HG03280 (cell line): ENCODE measurements around the gene CTNNA3.

Experiments used
- ATAC-seq: cut with Tn5 transposase; IDR thresholded peaks from one replicate; pipeline ENCODE4 v1.9.1; 2021; ENCODE audit warnings: mild to moderate bottlenecking, moderate library complexity; ENCODE audit not compliant: unreplicated experiment

The CTNNA3 gene

DNA sequence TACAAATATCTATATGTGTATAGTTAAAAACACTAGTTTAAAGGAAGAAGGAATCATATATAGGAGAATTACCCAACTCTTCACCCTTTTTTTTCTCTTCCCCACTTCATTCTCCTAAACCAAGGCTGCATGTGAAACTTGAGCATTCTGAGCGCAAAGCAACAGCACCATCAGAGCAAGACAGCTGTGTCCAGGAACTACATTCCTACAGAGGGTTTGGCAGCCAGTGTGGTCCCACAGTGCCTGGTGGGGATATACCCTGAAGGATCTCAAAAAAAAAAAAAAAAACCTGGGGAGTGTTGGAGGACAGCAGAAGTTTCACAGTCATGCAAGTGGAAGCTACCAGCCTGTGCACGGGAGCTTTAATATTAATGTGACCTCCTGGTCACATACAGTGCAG lies 310.4 kb downstream of the CTNNA3 start:
- no peak for ATAC-seq

DNA sequence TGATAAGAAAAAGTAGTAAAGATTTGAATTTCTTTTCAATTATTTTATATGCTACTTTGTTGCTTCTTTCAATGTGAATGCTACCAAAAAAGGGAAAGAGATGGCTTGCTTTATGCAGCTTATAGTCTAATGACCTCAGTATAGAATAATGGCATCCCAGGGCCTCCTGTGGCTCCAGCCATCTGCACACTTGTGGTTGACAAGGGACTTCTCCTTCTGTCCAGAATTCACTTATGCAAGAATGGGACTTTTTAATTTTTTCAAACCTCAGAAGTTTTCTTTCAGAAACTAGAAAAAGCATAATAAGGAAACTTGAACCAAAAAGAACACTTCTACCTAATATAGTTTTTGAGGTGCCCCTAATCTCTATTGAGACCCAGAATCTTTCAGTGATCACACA lies 310.9 kb downstream of the CTNNA3 start:
- ATAC-seq: no peak

DNA sequence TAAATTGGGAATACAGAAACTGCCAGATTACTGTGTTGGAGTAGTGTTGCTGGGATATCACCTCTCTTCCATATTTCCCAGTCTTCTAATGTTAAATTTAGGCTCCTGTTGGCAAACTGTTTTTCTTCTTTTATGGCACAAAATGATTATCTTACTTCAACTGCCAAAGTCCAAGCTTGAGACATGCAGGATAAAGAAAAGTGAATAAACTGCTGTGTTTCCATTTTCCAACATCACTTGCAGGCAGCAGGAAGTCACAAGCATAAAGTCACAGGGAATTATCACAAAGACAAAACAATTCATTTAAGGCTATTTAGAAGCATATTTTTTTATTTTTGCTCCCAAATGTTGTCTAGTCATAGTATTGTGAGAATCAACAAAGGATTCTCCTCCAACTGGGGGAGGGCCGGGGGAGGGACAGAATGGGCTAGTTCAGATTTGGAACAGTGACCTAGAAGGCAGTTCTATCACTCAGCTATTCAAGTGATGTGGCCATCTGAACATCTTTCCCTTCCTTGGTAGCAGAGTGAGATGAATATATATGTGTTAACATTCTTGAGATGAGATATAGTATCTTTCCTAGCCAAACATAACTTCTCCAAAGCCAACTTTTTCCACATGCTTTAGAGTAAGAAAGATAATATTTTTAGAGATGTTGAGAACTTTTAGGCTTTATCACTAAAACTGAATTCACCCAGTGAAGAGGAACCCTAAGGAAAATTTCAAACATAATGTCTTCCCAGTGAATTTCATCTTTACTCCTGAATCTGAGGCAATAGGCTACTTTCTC lies 364.7 kb downstream of the CTNNA3 start:
- no peak for ATAC-seq

DNA sequence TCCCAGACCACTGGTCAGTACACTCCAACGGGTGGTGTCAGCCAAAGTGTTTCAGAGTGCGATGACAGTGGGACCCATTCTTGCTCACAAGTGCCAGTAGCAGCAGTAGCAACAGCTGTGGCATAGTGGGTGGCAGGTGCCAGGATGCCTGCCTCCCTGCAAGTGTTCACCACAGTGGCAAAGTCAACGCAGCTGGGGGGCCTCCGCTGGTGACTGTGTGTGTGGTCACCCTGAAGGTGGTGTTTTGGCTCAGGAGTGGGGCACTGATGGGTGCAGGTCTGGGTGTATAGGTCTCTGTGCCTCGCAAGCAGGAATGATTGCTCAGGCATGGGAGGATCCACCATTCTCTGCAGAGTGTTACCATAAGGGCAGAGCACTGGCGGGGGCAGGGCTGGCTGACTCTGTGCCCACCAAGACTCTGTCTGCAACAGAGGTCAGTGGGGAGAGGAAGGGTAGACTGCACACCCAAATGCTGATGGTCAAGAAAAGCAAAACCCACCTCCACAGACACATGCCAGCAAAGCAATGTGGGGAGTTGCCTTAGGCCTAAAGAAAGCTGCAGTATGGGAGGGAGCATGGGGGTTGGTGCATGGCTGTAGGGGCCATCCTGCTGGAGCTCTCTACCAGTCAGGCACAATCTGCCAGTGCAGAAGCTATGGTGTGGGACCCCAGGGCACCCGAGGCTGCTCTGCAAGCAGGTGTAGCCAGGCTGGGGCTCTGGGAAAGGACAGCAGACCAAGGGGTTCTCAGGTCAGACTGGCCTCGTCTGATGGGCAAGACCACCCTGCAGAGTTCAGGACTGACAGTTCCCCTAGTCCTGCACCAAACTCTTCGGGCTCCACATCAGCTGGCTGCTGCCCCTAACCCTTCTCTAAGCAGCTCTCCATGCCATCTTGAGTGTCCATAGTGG lies 368.1 kb downstream of the CTNNA3 start:
- no peak for ATAC-seq

DNA sequence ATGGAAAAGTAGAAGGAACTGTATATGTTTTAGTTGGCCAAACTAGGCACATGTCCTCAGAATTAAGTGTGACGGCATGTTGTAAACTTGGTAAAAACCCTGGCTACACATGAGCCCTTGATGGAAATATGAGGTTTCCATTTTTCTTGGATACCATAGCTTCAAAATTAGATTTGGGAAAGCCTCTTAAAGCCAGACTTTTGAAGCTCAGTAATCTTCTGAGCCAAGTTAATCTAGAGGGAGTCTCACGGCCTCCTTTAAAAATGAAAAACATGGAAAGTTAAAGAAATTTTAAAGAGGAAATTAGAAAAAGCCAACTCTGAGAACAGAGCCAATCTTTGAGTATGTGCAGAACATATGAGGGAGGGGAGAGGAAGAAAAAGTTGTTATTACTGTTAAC lies 376.0 kb downstream of the CTNNA3 start:
- ATAC-seq: no peak

DNA sequence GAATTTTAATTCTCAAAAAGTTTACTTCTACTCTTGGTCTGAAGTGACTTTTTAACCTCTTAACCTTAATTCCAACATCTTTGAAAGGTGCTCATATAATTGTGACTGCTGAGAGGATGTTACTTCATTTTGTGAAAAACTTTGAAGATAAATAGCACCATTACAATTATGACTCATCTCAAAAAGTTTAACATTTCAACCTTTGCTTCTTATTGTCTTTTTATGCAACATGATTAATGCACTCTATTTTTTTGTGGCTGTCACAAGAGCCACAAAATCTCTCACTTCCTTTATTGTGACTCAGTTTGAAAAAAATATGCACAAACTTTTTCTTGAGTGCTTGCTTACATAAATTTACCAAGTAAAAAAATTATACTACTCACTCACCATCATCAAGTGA lies 387.1 kb downstream of the CTNNA3 start:
- no peak for ATAC-seq

DNA sequence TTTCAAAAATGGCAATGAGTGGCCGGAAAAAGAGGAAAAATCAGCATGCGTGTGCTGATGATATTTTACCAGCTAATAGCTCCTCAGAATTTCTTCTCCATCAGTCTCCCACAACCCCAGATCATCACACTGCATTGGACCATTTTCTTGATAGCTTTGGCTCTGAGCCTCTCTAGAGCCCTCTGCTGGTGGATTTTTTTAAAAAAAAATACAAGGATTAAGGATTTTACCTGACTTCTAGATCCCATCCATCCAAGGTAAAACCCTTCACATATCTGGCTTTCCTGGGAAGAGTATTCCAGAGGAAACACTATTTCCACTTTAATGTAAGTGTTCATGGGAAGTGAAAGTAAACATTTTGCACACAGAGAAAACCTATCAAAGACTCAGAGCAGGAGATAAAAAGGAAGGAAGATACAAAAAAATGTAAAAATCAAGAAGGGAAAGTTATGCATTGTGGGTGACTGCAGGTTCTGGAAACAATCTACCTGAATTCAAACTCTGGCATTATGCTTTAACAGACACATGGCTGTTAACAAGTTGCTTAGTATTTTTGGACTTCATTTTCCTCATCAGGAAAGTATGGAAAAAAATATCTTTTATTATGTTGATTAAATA lies 389.3 kb downstream of the CTNNA3 start:
- ATAC-seq: no peak

DNA sequence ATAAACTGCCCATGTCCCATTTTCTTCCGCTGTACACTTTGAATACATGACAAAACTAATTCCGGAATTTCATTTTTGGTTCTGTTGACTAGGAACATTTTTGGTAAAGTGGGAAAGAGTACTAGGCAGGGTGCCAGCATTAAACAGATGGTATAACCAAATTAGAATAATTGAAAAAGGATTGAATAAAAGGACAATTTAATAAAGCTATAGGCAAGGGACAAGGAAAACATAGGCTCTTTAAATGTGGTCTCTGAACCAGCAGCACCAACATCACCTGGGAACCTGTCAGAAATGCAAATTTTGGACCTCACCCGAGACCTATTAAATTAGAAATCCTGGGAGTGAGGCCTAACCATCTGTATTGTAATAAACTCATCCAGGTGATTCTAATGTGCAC lies 393.3 kb downstream of the CTNNA3 start:
- ATAC-seq: no peak

DNA sequence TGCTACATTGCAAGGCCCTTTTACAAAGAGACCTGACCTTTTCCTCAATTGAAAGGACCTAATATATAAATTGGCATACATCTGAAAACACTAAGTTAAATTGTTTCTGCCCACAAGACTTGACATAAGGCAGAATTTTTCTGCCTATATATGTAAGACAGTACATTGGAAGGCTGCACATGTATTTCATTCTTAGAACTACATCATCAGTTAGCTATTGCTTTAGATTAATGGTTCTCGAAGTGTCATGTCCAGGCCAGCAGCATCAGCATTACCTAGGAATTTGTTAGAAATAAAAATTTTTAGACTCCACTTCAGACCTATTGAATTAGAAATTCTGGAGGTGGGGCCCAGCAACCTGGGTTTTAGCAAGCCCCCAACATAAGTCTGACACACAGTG lies 396.2 kb downstream of the CTNNA3 start:
- no peak for ATAC-seq

DNA sequence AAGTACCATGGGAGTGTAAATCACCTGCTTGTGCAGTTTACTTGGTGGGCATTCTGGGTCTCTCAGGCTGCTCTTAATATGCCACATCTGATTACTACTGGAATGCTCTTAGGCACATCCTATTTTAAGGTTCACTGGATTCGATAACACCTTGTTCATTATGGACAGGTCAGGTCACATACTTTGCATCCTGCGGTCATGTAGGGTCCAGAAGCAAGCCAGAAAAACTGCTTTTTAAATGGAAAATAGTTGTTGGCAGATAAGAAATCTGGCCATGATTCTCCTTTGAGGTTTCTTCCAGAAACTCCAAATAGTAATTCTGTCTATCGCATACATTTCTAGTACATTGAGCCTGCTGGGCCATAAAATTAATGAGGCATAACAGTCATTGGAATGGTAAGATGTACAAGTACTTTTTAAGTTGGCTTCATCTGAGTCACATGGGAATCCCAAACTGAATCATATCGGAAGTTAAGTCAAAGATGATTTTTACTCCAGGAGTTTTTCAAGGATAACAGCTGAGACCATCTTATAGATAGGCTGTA lies 398.3 kb downstream of the CTNNA3 start:
- ATAC-seq: no peak

DNA sequence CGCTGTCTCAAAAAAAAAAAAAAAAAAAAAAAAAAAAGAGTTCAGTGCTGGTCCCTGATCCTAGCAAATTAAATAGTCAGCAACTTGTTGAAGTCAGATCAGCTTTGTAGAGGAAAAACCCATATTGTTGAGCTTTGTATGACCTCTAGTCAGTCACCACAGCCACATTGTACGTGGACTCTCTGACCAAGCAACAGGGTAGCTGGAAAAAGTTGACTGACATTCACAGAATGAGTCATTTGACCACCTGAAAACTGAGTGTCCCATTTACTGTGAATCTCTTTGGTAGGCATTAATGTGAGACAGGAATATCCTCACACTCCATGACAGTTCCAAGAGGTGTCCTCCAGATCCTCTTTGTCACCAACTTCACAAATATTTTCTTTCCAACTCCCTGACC lies 399.1 kb downstream of the CTNNA3 start:
- no peak for ATAC-seq

DNA sequence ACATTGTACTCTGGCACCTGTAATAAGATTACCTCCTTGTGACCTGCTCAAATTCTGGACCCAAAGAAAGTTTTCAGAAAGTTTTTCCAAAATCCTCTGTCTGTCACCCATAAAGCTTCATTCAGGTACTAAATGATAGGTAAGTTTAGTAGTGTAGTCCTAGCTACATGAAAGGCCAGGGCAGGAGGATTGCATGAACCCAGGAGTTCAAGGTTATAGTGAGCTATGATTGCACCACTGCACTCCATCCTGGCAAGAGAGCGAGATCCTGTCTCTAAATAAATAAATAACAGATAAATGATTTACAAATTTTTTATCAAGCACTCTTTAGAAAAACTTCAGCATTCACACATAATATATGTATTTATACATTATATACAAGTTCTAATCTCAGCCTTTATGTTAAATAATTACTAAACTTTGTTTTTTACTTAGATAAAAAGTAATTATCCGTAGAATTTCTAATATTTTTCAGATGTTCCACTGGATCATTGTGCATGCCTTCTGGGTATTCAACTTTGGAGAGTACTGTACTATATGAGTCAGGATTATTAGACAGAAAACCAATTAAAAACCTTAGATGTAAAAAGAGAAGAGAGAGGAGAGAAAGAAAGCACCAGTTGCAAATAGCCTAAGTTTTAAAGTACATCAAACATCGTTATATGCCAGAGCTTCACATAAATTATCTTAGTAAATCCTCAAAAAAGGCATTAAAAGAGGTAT lies 407.1 kb downstream of the CTNNA3 start:
- ATAC-seq: no peak

DNA sequence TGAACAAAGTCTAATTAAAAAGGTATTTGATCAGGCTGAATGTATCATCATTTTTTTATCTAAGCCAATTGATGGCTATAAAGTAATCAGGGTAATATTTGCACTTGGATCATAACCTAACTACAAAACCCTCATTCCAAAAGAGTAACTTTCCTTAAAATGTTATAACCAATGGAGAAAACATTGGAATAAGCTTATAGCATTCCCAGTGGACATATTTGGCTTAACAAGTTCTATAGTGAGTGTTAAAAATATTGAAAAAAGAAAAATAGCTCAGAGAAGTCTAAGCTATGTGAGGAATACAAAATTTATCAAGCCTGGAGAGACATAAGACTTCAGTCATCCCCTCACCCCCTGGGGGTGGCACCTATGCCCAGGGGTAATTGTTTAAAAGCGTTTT lies 411.4 kb downstream of the CTNNA3 start:
- ATAC-seq: no peak

DNA sequence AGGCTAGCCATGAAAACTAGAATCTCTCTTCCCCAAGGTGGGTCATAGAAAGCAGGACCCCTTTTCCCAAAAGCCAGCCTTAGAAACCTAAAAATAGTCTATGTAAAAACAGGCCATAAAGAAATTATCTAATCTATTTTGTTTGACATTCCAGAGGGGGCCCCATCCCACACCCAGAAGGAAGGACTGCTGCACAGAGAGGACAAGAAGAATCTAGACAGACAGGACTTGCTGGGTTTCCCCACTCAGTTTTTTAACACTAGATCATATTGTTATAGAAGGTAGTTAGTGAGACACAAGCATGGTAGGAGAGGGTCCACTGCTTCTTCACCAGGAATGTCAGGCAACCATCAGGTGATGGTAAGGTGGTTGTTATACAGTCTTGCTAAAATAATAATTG lies 413.1 kb downstream of the CTNNA3 start:
- no peak for ATAC-seq

DNA sequence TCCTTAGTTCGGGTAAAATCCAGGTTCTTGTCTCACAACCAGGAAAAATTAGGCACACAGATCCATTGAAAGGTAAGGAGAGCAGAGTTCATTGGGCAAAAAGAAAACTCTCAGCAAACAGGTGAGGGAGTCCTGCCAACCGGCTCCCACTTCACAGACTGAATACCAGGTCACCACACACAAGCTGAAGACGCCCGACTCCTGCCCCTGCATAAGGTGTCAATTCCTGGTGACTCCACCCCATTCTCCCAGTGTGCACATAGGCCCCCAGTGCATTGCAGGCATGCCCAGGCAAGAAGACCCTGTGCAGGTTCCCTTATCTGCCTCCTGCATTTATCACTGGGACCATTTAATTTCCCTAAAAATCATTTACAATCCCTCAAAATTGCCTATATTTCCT lies 415.6 kb downstream of the CTNNA3 start:
- no peak for ATAC-seq

DNA sequence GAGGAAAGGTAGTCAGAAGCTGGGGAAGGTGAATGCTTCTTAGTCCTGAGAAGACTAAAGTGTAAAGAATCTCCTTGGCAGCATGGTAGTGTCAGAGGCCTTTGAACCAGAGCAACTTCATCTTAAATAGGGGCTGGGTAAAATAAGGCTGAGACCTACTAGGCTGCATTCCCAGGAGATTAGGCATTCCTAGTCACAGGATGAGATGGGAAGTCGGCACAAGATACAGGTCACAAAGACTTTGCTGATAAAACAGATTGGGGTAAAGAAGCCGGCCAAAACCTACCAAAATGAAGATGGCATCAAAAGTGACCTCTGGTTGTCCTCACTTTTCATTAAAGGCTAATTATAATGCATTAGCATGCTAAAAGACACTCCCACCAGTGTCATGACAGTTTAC lies 418.6 kb downstream of the CTNNA3 start:
- ATAC-seq: no peak

DNA sequence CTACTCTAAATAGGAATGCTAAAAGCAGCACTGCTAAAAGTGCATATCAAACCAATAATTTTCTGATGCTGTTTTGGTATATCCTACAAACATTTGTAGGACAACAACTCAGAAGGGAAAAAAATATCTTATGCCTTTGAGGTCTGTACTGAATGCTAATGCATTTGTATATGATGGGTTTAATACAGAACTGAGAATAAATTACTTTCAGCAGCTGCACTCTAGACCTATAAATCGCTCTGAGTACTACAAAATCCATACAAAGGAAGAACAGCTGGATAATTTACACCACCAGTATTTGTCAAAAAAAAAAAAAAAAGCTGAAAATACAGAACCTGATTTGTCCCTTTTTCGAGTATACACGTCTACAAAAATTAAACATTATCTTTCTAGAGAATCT lies 426.2 kb downstream of the CTNNA3 start:
- ATAC-seq: no peak

DNA sequence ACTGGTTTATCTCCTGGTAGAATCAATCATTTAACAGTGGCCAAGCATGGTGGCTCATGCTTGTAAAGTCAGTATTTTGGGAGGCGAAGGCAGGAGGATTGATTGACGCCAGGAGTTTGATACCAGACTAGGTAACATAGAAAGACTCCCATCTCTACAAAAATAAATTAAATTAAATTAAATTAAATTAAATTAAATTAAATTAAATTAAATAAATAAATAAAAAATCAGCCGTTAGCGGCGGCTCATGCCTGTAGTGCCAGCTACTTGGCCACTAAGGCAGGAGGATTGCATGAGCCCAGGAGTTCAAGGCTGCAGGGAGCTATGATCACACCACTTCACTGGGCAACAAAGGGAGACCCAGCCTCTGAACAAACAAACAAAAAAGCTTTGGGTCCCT lies 427.8 kb downstream of the CTNNA3 start:
- no peak for ATAC-seq

DNA sequence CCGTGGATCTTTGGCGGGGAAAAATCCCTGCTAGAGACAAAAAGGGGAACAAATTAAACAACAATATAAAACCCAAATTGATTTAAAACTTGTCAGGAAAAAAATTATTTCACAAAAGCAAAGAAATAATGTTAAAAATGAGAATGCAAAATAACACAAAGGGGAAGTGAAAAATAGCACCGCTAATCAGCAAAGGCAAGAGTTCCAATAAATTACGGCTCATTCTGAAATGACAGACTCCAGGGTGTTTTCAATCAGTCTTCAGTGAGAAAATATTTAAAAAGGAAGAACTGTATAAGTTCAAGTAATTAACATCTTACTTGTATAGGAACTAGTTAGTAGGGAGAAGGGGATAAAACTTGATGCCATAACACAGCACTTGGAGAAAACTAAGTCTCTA lies 433.3 kb downstream of the CTNNA3 start:
- ATAC-seq: no peak

DNA sequence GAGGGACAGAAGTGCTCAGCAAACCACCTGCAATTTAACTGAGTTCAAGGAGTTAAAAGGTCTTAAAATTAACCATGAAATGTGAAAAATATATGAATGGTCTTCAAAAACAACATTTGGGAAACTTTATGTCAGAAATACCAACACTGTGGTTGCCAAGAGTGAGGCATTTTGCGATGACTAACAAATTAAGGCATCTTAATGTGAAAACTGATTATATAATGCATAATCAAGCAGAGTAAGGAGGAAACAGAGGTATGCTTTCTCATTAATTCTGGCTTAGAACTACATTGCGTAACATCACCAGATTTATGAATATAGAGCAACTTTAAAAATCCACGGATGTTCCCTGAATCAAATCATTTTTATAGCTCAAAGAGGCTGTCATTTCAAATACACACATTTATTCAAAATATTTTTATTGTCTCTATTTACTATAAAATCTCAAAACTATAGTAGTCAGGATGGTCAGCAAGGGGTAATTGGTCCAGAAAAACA lies 434.6 kb downstream of the CTNNA3 start:
- ATAC-seq: no peak
